Neuronal stem cell (in vitro differentiated cells): ENCODE results near the gene RNF150.

Experiments
- DNase-seq: peaks from one replicate; pipeline ENCODE4 v3.0.0-alpha.2; 2013; ENCODE audit warnings: low spot score
- H2AFZ ChIP-seq: one replicate; pipeline ENCODE4 v1.6.1; 2013; ENCODE audit warnings: mild to moderate bottlenecking, low read length, inconsistent platforms
- H2AK5ac ChIP-seq: 2 replicates; pipeline ENCODE4 v1.6.1; 2013; ENCODE audit warnings: low read depth, mild to moderate bottlenecking, inconsistent platforms, low read length, moderate library complexity, mixed read lengths
- H2BK120ac ChIP-seq: 2 replicates; pipeline ENCODE4 v1.6.1; 2013; ENCODE audit warnings: low read depth, mild to moderate bottlenecking, inconsistent platforms, low read length, moderate library complexity, mixed read lengths
- H2BK12ac ChIP-seq: one replicate; pipeline ENCODE4 v1.6.1; 2013; ENCODE audit warnings: low read length, inconsistent platforms
- H2BK15ac ChIP-seq: 2 replicates; pipeline ENCODE4 v1.6.1; 2013; ENCODE audit warnings: mild to moderate bottlenecking, low read length, inconsistent platforms, mixed read lengths
- H2BK5ac ChIP-seq: one replicate; pipeline ENCODE4 v1.6.1; 2013; ENCODE audit warnings: inconsistent platforms, mild to moderate bottlenecking, low read length, moderate library complexity
- H3K14ac ChIP-seq: one replicate; pipeline ENCODE4 v1.6.1; 2013; ENCODE audit warnings: low read length, inconsistent platforms
- H3K18ac ChIP-seq: 2 replicates; pipeline ENCODE4 v1.6.1; 2013; ENCODE audit warnings: low read length, inconsistent platforms
- H3K23ac ChIP-seq: 2 replicates; pipeline ENCODE4 v1.6.1; 2013; ENCODE audit warnings: low read depth, mild to moderate bottlenecking, mixed read lengths, low read length, inconsistent platforms; ENCODE audit not compliant: poor library complexity
- H3K27ac ChIP-seq: replicated peaks from 3 replicates; pipeline ENCODE4 v1.5.1; 2013; ENCODE audit warnings: low read length, inconsistent platforms
- H3K27me3 ChIP-seq, 3 experiments: 2 replicates each; pipeline ENCODE4 v1.6.1; 2013; ENCODE audit warnings: low read length in 3 of 3, mild to moderate bottlenecking in 2 of 3, inconsistent platforms in 1 of 3, low read depth in 1 of 3, mixed read lengths in 1 of 3, moderate library complexity in 1 of 3; ENCODE audit not compliant: control insufficient read depth in 3 of 3, insufficient read depth in 3 of 3
- H3K36me3 ChIP-seq, 2 donors: replicated peaks in 1 of 2; 2 replicates each; pipeline ENCODE4 v1.6.1; 2013; ENCODE audit warnings: low read length in 2 of 2; ENCODE audit not compliant: control insufficient read depth in 2 of 2, insufficient read depth in 2 of 2
- H3K4ac ChIP-seq: 2 replicates; pipeline ENCODE4 v1.6.1; 2013; ENCODE audit warnings: inconsistent platforms, mild to moderate bottlenecking, low read length, moderate library complexity
- H3K4me1 ChIP-seq, 2 donors: 1 replicate in 1 of 2; 2 replicates in 1 of 2; pipeline ENCODE4 v1.6.1; 2013; ENCODE audit warnings: low read length in 2 of 2, low read depth in 1 of 2; ENCODE audit not compliant: control insufficient read depth in 2 of 2, insufficient read depth in 1 of 2
- H3K4me2 ChIP-seq: one replicate; pipeline ENCODE4 v1.6.1; 2013; ENCODE audit warnings: mild to moderate bottlenecking, low read length, inconsistent platforms; ENCODE audit not compliant: insufficient read depth, poor library complexity, severe bottlenecking
- H3K4me3 ChIP-seq, 2 donors: 2 replicates each; pipeline ENCODE4 v1.5.1; 2013; ENCODE audit warnings: low read length in 2 of 2, mild to moderate bottlenecking in 2 of 2, inconsistent platforms in 1 of 2, moderate library complexity in 1 of 2
- H3K79me1 ChIP-seq: one replicate; pipeline ENCODE4 v1.6.1; 2013; ENCODE audit warnings: low read depth, mild to moderate bottlenecking, inconsistent platforms, low read length, moderate library complexity
- H3K9ac ChIP-seq: one replicate; pipeline ENCODE4 v1.6.1; 2013; ENCODE audit warnings: mild to moderate bottlenecking, low read depth, low read length, inconsistent platforms; ENCODE audit not compliant: poor library complexity
- H3K9me3 ChIP-seq, 2 donors: replicated peaks in 1 of 2; 2 replicates each; pipeline versions ENCODE3 to v1.6.1; 2013; ENCODE audit warnings: low read length in 2 of 2, mild to moderate bottlenecking in 2 of 2, inconsistent platforms in 1 of 2, low read depth in 1 of 2, mixed read lengths in 1 of 2, moderate library complexity in 1 of 2; ENCODE audit not compliant: control insufficient read depth in 2 of 2, insufficient read depth in 1 of 2
- H4K8ac ChIP-seq: one replicate; pipeline ENCODE4 v1.6.1; 2013; ENCODE audit warnings: low read depth, mild to moderate bottlenecking, inconsistent platforms, low read length, moderate library complexity
- H4K91ac ChIP-seq: one replicate; pipeline ENCODE4 v1.6.1; 2013; ENCODE audit warnings: low read length, low read depth, mild to moderate bottlenecking, inconsistent platforms; ENCODE audit not compliant: poor library complexity
- WGBS, 2 donors: extraction: QIAGEN DNeasy Blood & Tissue Kit; methylation state at CpG; one replicate each; pipeline ENCODE4 v1.1.7; 2013; ENCODE audit warnings: missing lambda C conversion rate in 2 of 2, mixed read lengths in 1 of 2; ENCODE audit not compliant: insufficient read length in 2 of 2, insufficient replicate concordance in 1 of 2; ENCODE audit errors: extremely low coverage in 2 of 2; 5-methylcytosine and 5-hydroxymethylcytosine counted together

Gene RNF150

DNA sequence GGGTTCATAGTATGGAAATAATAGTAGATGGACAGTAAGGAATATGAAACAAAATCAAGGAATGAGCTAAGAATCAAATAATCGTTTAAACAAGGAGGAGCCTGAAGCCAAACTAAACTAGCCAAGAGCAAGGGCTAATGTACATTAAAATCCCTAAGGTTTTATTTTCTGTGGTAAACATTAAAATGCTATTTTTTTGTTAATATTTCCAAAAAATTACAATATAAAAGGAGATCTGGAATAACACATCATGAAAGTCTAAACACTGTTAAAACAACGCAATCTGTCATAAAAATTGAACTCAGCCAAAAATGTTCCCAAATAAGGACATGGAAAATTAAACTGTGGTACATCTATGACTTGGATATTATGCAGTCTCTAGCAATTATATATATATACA lies 188.2 kb downstream of the RNF150 start:
- no peak for DNase-seq
- Histone ChIP-seq H3K36me3 (peaks cover 0 to 10% of the 10 kb centered on the region in 2 donors), H3K18ac (no peak overlapping the region), H2AK5ac (no peak overlapping the region), H2BK12ac (no peak overlapping the region), H4K8ac (no peak overlapping the region), H2BK5ac (no peak overlapping the region), H2BK120ac (no peak overlapping the region), H3K79me1 (no peaks in the 10 kb centered on the region), H3K9me3 (peaks cover 0 to 12% of the 10 kb centered on the region in 2 donors), H3K4me2 (no peak overlapping the region), H3K27me3 (no peaks in the 10 kb centered on the region), H3K4me1 (no peaks in the 10 kb centered on the region), H3K4ac (no peak overlapping the region), H3K9ac (no peak overlapping the region), H3K4me3 (no peak overlapping the region), H2AFZ (no peak overlapping the region), H3K27ac (no peak overlapping the region), H3K14ac (no peak overlapping the region), H3K23ac (no peak overlapping the region), H4K91ac (no peak overlapping the region), H2BK15ac (no peak overlapping the region)
- WGBS, 2 donors, result no CpG with 5 or more reads among the region's 2 CpGs

DNA sequence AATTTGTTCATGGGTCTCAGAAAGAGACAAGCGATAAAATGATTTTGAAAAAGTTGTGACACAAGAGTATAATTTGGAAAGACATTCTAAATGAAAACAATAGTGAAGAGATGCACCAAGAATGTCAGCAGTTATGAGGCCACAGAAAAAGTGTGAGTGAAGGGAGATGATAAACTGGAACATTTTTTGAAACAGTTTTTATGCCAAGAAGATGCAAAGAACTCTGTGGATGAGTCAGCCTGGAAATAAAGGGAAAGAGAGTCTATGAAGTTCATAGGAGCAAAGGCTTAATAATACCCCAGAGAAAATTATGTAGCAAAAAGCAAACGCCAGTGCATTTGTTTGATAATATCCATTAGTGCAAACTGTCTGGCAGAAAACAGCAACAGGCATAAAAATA lies 188.7 kb downstream of the RNF150 start:
- no peak for DNase-seq
- Histone ChIP-seq H2AFZ (no peak overlapping the region), H3K4me3 (no peak overlapping the region), H3K4me2 (no peak overlapping the region), H3K18ac (no peak overlapping the region), H3K27ac (no peak overlapping the region), H4K8ac (no peak overlapping the region), H3K79me1 (no peaks in the 10 kb centered on the region), H2BK12ac (no peak overlapping the region), H3K4me1 (no peaks in the 10 kb centered on the region), H2AK5ac (no peak overlapping the region), H3K9me3 (peaks cover 0 to 12% of the 10 kb centered on the region in 2 donors), H3K36me3 (peaks cover 0 to 10% of the 10 kb centered on the region in 2 donors), H3K27me3 (no peaks in the 10 kb centered on the region), H2BK15ac (no peak overlapping the region), H3K4ac (no peak overlapping the region), H2BK120ac (no peak overlapping the region), H3K14ac (no peak overlapping the region), H3K9ac (no peak overlapping the region), H3K23ac (no peak overlapping the region), H4K91ac (no peak overlapping the region), H2BK5ac (no peak overlapping the region)
- WGBS, 2 donors, result no CpG with 5 or more reads among the region's 2 CpGs

DNA sequence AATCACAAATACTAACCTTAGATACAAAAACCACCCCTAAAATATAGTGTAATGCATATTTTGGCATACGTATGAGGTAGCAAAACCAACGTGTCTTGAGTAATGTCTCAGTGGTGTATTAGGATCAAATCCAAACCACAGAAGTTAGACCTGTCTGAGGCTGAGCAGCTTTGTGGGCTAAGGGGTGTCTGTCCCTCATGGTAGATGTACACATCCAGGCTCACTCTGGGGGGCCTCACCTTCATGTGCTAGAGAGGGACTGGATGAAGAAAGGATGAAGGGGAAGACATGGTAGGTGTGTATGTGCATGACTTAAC lies 189.1 kb downstream of the RNF150 start:
- Histone ChIP-seq H3K27me3 (no peaks in the 10 kb centered on the region), H4K91ac (no peak overlapping the region), H3K18ac (no peak overlapping the region), H2AFZ (no peak overlapping the region), H2BK5ac (no peak overlapping the region), H4K8ac (no peak overlapping the region), H3K79me1 (no peaks in the 10 kb centered on the region), H3K4me2 (no peak overlapping the region), H3K23ac (no peak overlapping the region), H2AK5ac (no peak overlapping the region), H2BK12ac (no peak overlapping the region), H2BK120ac (no peak overlapping the region), H3K4me3 (no peak overlapping the region), H3K9me3 (peaks cover 0 to 12% of the 10 kb centered on the region in 2 donors), H2BK15ac (no peak overlapping the region), H3K4me1 (no peaks in the 10 kb centered on the region), H3K9ac (no peak overlapping the region), H3K4ac (no peak overlapping the region), H3K27ac (no peak overlapping the region), H3K36me3 (peaks cover 0 to 10% of the 10 kb centered on the region in 2 donors), H3K14ac (no peak overlapping the region)
- DNase-seq, result no peak
- WGBS, 2 donors, result no CpG with 5 or more reads among the region's 2 CpGs

DNA sequence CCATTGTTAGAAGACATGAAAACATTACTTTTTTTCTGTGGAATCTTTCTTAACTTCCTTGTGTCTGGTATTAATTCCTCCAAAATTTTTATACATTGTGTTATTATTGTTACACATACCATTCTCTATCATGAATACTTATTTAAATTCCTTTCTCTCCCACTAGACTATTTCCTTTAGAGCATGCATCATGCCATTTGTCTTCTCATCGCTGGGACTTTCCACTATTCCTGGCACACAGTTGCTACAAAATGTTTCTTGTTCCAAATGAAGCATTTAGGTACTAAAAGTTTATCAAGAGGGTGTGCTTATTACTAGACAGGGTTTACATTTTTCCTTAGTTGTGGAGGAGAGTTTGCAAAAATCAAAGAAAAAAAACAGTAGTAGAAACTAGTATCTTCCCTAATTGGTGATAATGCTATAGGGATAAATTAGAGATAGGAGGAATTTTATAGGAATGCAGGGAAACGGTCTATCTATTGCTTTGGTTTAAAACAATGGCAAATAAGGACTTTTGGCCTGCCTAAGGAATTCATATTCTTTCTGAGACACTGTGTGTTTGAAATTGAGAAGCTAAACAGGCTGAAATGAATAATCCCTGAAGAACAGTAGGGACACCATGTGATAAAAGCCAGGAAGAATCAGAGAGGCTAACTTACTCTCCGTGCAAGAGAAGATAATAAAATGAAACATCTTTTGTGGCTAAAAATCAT lies 189.6 kb downstream of the RNF150 start:
- Histone ChIP-seq H3K14ac (no peak overlapping the region), H3K4me3 (no peak overlapping the region), H3K27ac (no peak overlapping the region), H3K9me3 (peaks cover 0 to 12% of the 10 kb centered on the region in 2 donors), H3K27me3 (no peaks in the 10 kb centered on the region), H2AK5ac (no peak overlapping the region), H2BK15ac (no peak overlapping the region), H3K23ac (no peak overlapping the region), H4K8ac (no peak overlapping the region), H4K91ac (no peak overlapping the region), H3K36me3 (peaks cover 0 to 10% of the 10 kb centered on the region in 2 donors), H2AFZ (no peak overlapping the region), H3K4me2 (no peak overlapping the region), H3K4me1 (no peaks in the 10 kb centered on the region), H2BK120ac (no peak overlapping the region), H3K18ac (no peak overlapping the region), H3K9ac (no peak overlapping the region), H2BK5ac (no peak overlapping the region), H2BK12ac (no peak overlapping the region), H3K79me1 (no peaks in the 10 kb centered on the region), H3K4ac (no peak overlapping the region)
- DNase-seq, result no peak
- no CpG with 5 or more reads among the region's 3 CpGs for WGBS, 2 donors
